DMS53 treated with DMSO at 0.1 percent for 48 hours (cell line): ENCODE results near the gene GMCL1.

Source experiments
- DNase-seq: peaks from one replicate; lab custom pipeline; 2025; ENCODE audit not compliant: unreplicated experiment; lab: John Stamatoyannopoulos, UW

Gene GMCL1

DNA sequence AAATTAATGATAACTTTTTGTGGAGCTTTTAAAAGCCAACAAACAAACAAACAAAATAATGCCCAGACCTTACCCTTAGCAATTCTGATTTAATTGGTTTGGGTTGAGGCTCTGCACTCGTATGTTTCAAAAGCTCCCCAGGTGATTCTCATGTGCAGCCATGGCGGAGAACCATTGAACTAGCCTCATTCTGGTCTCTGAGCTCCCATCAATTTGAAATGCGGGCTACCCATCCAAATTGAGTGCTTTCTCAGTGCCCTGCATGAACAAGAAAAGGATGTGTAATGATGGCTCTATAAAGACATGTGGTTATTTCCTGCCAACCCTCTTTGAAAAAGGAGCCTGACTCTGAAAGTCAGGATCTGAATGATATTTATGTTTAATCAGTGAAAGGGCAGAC is 93.7 kb downstream of the GMCL1 start:
- no peak for DNase-seq

DNA sequence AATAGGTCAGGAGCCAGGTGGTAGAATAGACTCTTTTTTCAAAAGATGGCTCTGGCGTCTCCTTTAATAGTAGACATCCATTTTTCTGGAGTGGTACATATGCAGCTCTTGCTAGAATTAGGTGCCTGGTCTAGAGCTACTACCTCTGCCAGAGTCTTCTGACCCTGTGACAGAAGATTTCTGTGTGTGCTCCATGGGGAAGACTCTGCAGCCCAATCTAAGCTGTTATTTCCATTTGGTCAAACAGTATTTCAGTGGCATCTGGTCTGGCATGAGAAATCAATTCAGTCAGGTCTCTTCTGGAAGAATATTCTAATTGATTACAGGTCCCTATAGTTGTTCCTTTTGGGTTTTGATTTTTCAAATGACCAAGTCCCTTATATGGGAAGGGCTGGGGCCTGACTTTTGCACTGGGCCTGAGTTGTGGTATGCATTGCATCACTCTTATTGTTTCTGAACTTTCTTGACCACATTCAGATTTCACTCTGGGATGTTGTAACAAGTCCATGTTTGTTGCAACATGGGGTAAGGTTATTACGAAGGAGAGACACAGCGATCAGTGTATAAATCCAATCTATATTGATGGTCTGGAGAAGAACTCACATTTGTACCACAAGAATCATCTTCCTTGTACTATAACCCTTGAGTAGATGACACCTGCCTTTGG is 97.5 kb downstream of the GMCL1 start:
- no peak for DNase-seq
